H1 (cell line): ENCODE data around the gene STK40.

ENCODE experiments used
- KDM5A ChIP-seq: fragments of 200-600 bp; IDR thresholded peaks from 2 replicates; pipeline ENCODE4 v1.7.1; 2012; ENCODE audit warnings: mild to moderate bottlenecking, low read length, inconsistent platforms, mixed read lengths
- SP1 ChIP-seq: IDR thresholded peaks from 2 replicates; pipeline ENCODE4 v1.6.1; 2011; ENCODE audit warnings: low read depth, low read length

DNA sequence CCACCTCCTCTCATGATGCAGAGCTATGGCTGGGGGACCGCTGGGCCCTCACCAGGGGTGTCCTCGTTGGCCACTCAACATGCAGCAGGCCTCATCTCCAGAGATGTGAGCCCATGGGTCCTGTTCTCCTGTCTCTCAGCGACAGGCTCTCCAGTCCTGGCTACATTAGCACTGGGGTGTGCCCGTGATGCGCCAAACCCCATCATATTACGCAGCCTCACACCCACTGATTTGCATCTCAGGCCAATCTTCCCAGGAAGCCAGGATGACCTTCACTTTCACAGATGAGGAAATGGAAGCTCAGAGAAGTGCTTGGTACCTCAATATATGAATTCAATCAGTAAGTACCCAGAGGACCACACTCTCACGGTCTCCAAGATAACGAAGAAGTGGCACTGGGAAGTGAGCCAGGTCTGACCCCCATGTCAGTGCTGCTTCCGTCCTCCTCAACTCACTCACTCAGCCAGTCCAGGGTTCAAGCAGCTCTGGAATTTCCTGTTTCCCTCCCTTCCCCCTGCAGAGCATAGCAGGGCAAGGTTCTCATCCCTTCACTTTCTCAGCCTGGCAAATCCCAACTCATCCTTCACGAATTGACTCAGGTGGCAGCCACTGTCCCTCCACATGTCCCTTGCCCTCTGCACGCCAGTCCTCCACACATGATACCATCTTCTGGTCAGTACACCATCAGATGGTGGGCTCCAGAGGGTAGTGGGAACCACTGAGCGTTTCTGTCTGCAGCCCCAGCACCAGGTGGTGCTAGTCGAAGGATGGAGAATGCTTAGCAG is 33.4 kb downstream of the STK40 start:
- TF ChIP-seq KDM5A = no peak
- no peak for TF ChIP-seq SP1
